GM21515 (cell line): Measurements from ENCODE around the gene LRMDA.
"Not testable (repeated sequence)": the region's sequence is repeated elsewhere in the genome, so short reads cannot be mapped to it uniquely, and the experiment has no call there.

Source experiments
- ATAC-seq: cut with Tn5 transposase; IDR thresholded peaks from one replicate; pipeline ENCODE4 v1.9.1; 2021; ENCODE audit not compliant: unreplicated experiment

LRMDA gene

DNA sequence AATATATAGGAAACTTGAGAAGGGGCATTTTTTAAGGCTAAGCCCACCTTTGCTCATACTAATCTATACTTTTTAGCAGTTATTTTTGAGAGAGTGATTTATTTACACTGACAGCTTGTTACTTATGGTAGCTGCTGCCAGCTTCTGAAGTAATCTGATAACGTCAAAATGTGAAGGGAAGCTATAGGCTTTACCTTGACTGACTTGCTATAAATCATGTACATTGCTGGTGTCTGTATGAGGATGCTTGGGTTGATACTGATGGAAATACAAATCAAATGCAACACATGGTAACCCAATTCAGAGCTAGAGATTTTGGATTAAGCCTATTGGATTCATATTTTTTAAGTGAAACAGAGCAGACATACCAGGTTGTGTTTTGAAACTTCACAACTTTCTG lies 299.4 kb downstream of the LRMDA start:
- no peak for ATAC-seq

DNA sequence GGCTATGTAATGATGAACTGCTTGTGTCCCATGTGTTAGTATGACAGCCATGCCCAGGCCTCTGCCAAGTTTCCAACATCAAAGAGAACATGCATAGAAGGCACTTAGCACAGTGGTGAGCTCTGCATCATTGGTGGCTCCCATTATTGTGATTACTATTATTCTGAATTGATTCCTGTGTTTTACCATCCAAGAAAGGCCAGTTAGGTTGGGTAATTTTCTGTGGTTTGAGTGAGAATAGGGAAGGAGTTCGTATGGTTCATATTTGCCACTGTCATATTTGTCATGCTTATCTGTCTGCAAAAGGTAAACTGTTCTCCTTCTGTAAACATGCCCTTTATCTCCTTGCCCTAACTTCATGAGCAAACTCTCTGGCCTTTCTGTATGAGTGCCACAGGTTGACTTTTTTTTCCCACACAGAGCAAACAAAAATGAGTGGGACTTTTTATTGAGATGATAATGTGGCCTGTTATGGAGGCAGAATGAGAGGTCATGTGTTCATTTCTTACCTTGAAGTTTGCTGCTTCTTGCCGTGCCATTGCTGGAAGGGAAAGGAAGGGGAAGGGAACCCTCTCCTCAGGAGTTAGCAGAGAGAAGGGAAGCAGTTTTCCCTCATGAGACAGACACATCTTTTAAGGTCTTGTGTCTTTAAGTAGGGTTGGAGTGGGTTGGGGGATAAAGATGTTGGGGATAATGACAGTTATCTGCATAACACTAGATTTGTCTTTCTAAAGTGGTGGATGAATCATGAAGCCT lies 301.9 kb downstream of the LRMDA start:
- ATAC-seq, result no peak

DNA sequence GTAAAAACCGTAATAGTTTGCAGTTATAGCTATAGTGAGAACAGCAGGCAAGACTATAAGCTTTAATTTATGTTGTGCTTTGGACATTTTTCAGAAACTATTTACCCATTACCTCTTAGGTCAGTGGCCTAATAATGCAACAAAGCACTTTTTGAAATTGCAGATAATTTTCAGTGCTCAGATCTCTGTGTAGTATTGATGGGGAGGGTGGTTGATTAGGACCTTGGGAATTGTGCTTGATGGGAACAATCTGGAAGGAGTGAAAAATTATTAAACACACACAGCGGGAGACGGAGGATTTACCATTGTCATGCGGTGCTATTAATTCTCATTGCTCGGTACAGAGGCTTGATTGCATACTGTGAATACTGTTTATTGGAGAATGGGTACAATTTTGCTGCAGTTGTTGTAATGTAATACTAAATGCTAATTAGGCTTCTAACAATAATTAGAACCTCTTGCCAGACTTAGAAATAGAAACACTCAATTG lies 304.8 kb downstream of the LRMDA start:
- ATAC-seq, result no peak

DNA sequence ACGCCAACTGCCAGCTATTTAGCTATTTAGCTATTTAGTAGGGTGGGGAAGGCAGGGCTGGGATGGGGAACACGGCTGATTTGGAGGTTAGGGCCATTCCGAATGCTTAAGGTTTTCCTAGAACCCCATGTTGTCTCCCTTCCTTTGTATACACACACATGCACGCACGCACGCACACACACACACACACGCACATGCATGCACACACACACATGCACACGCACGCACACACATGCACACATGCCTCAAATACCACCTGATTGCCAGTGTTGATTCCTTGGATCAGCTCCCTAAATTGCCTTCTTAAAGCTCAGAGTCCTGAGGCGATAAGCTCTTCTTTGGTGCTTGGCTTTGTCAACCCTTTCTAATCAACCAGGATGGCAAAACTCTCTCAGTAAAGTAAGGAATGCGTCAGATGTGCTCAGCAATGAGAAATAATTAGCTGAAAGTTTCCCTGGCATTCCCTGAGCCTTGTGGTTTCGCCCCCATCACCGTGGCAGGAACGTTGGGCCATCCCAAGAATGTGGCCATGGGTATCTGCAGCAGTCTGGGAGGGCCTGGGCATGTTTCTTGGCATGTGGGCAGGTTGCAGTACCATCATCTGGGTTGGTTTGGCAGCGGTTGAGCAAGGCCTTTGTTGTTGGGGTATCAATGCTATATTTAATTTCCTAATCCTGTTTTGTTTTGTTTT lies 305.6 kb downstream of the LRMDA start:
- no peak for ATAC-seq

DNA sequence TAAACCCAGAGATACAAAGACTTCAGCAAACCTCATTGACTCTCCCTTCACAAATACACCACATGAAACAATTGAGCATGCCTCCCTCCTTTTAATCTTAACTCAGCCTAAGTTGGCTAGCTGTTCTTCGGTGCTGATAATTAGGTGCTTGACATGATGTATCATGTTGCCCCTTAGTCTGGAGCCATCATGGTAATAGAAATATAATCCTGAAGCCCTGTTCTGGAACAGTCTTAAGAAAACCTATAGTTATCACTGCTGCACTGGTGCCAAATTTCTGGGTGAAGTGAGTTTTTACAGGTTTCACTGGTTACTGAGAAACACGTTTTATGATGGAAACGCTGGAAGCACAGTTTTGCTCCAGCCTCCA lies 306.1 kb downstream of the LRMDA start:
- no peak for ATAC-seq

DNA sequence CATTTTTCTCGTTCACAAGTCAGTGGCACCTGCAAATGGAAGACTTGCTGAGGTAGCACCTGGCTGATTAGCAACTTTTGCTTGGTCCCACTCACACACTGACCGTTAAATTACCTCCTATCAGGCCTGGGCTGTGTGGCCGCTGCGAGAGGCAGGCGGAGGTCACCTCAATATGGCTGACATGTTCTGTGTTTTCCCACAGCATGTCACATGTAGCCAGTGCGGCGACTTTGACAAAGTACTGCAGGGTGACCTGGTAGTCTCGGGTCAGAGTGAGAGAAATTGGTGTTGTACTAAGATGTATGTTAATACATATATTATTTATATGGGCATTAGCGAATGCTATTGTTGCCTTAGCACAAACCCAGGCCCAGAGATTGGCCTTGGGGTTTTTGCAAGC lies 307.5 kb downstream of the LRMDA start:
- no peak for ATAC-seq

DNA sequence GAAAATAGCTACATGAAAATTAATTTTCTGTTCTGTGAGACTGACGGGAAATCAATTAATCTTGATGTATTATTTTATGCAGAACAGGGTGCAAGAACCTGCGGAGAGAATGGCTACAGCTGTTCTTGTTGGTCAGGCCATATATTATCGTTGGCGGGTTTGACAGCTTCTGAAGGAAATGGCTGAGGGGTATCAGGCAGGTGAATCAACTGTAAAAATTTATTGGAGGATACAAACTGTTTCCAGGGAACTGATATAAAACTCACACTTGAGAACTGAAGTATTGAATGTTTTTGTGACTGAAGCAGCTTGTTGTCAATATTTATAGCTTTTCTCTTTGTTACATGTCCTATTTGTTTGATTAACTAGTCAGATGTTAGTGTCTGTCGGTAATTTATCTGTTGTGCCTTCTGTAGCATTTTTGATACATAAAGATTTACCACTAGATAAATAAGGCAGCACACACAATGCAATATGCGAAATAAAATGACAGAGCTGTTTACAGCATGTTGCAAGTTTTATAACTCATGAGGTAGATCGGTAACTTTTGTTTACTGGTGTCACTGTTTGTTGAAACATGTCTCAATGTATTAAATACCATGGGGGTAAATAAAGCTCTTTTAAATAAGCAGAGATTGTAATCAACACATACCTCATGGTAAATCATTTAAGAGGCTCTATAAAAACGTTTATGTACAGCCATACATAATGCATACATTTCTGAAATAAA lies 308.2 kb downstream of the LRMDA start:
- ATAC-seq, result no peak

DNA sequence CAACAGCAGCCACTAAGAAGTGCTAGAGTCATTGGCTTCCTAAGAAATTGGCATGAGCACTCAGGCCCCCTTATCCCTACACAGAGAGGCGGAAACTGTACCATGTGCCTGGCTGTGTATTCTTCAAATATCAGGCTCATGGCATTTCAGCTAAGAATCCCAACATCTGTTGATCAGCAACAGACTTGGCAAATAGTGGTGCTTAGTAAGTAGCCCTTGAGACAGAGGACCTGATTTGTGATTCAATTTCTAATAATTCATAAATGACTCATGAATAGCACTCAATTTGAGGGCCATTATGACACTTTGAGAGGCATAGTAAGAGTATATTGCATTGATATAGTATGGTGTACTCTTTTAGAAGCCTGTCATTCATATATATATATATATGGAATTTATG lies 309.1 kb downstream of the LRMDA start:
- no peak for ATAC-seq

DNA sequence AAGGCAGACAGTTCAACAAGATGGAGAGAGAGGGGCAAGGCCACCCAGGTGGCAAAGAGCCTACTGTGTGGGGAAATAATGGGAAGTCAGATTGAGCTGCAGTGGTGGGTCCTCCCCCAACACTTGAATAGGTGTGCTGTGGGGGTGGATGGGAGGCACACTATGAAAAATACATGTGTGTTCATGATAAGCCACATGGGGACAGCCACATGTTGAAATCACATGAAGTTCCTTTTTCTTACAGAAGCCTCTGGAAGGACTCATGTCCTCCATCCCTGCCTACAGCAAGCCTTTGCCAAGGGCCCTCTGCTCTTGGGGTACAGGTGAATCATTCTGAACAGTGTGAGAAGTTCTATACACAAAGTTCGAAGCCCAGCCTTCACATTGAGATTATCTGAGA lies 310.9 kb downstream of the LRMDA start:
- no peak for ATAC-seq

DNA sequence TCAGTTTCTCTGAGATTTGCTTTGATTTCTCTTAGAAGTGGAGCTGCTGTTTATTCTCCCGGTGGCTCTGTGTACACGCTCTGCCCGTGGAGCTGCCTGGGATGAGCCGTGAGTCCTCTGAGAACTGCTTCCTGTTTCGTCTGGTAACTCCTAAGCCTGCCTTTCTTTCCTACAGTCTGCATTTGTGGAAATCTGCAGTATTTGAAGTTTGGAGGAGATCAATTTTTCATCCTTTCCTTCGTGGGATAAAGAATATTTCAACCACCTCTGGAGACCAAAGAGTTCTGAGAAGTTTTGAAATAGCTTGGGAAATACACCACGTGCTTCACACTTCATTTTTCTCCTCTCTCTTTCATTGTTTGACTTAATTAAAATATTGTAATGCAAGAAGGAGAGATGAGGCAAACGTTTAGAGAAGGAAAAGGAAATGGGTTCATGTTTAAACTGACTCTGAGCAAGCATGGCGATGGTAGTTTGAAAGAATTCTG lies 311.9 kb downstream of the LRMDA start:
- no peak for ATAC-seq

DNA sequence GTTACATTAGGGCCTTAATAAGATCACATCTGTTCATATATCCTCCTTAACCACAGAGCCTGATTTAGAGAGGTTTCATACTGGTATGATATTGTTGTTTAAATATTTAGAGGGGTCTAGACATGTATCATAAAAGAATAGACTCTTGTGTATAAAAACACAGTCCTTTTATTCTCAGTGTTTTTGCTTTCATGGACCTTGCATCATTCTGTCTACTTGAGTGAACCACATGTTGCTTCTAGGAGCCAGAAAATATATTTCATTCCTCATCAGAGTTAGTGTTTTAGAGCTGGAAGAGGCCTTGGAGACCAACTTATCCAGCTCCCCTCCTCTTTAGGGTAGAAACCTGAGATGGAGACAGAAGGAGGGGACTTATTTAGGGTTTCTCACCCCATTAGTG lies 312.8 kb downstream of the LRMDA start:
- ATAC-seq, result no peak

DNA sequence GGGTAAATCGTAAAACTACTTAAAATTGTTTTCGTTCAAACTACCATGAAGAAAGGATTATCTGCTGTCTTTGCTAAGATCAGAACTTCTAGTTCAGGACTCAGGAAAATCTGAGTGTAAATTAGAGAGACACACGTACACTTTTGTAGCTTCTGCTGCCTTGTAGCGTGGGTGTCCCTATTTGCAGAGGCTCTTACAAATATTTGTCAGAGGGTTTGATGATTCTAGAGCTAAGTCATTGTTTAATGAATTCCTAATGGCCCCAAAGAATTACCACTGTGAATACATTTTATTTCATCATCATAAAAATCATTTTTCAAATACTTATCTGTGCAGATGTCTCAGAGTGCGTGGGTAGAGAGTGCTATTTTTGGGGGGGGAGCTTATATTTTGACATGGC lies 314.9 kb downstream of the LRMDA start:
- ATAC-seq, result no peak

DNA sequence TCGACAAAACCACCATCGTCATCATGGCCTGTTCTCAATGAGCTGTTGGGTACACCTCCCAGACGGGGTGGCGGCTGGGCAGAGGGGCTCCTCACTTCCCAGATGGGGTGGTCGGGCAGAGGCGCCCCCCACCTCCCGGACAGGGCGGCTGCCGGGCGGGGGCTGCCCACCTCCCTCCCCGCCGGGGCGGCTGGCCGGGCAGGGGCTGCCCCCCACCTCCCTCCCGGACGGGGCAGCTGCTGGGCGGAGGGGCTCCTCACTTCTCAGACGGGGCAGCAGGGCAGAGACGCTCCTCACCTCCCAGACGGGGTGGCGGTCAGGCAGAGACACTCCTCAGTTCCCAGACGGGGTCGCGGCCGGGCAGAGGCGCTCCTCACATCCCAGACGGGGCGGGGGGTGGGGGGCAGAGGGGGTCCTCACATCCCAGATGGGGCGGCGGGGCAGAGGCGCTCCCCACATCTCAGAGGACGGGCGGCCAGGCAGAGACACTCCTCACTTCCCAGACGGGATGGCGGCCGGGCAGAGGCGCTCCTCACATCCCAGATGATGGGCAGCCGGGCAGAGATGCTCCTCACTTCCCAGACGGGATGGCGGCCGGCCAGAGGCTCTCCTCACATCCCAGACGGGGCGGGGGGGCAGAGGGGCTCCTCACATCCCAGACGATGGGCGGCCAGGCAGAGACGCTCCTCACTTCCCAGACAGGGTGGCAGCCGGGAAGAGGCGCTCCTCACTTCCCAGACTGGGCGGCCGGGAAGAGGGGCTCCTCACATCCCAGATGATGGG lies 318.9 kb downstream of the LRMDA start:
- not testable (repeated sequence) for ATAC-seq

DNA sequence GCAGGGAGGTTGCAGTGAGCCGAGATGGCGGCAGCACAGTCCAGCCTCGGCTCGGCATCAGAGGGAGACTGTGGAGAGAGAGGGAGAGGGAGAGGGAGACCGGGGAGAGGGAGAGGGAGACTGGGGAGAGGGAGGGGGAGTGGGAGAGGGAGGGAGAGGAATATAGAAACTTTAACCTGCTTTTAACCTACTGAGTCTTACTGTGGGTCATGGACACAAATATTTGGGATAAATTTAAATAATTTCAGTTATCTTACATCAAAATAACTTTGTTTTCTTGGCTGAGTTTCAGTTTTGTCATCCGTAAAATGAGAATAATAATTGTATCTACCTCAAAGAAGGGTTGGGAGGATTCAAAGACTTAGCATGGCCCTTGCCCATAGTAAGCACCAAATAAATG lies 319.8 kb downstream of the LRMDA start:
- no peak for ATAC-seq

DNA sequence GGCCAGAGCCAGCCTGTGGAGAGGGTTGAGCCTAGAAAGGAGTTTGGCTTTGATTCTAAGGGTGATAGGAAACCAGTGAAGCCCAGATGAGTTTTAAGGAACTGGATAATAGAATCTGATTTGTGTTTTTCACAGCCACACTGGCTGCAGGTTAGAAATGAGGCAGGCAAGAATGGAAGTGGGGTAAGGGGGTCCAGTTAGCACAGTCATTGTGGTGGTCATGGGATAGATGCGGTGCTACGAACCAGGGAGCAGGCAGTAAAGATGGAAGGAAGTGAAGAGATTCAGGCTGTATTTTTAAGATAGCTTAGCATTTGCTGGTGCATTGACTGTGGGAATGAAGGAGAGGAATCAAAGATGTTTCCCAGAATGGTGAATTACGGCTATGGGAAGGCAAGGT lies 322.2 kb downstream of the LRMDA start:
- no peak for ATAC-seq

DNA sequence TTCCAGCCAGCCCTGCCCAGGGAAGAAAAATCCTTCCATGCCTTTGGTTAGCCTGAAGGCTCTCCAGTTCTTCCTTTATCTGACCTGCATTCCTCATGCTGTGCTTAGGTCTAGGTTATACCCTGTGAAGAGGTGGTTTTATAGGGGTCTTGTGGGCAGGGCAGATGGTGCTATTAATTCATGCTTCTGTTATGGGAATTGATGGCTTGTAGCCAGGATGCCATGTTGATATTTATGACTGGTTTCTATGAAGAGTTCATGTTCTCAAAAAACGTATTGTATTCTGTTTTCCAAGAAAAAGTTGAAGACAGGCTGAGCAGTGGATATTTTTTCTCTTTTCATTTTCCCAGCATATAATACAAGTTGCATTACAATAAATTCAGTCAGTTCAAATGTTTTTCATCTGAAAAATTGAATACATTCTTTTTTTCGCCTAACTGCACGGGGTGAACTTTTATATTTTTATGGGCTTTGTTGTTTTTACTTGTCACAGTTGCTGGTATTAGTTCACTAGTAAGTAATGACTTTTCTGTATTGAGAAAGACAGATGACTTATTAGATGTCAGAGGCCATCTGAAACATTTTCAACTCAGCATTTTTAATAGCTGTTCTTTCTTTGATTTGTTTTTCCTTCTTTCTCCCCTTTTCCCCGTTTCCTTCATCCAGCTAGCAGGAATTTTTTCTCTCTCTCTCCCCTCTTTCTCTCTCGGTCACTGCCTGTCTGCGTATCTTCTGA lies 322.8 kb downstream of the LRMDA start:
- no peak for ATAC-seq

DNA sequence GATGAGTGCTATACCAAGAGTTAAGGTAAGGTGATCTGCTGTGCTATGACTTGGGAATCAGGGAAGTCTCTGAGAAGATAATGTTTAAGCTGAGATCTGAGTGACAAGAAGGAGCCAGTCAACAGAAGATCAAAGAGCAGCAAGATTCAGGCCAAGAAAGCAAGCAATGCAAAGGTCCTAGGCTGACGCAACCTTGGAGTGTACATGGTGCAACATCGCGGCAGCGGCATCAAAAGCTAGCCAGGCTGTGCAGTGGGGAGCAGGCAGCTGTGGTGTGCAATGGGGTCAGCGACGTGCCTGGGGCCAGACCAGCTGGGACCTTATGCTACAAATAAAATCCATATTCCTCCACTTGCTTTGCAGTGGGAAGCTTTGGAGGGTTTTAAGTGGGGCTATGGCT lies 324.1 kb downstream of the LRMDA start:
- ATAC-seq, result no peak

DNA sequence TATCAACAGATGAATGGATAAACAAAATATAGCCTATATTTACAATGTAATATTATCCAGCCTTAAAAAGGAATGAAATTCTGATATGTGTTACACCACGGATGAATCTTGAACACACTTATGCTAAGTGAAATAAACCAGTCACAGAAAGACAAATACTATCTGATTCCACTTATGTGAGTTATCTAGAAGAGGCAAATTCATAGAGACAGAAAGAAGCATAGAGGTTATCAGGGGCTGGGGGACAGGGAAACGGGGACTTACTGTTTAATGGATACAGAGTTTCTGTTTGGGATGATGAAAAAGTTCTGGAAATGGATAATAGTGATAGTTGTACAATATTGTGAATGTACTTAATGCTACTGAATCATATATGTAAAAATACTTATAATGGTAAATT lies 329.9 kb downstream of the LRMDA start:
- no peak for ATAC-seq

DNA sequence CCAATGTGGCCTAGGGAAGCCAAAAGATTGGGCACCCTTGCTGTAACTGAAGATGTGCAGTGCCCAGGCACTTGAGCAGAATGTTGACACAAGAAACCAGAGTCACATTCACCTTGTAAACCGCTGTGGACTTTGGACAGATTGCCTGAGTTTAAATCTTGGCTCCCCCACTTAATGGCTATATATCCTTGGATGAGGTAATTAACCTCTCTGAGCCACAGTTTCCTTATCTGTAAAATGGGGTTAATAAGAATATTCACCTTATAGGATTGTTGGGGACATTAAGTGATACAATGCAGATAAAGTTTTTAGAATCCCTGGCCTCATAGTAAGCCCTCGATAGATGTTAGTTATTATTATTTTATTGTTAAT lies 331.0 kb downstream of the LRMDA start:
- no peak for ATAC-seq

DNA sequence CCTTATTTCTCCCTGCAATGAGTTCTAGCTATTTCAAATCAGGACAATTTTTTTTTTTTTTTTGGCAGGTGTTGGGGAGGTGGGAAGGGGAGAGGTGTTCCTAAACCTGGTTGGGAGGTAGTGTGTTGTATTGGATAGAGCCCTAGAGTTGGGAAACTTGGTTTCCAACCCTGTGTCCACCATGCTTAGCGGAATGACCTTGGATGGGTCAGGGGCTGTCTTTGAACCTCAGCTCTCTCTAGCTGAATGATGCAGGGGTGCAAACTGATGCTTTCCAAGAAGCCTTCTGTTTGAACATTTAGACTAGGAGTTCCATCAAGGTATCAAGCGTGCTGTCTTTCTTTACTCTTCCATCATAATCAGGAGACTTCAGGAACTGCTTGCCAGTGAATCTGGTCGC lies 332.2 kb downstream of the LRMDA start:
- no peak for ATAC-seq
